Measurements from ENCODE around the gene GLT6D1.
A peak's percentile ranks its signal among the peaks of the same experiment; 100 is the strongest.

GLT6D1 gene

GRCh38 chr9:135609366-135609955, 29.9 kb downstream of the GLT6D1 start:
- DNase-seq (ENCODE audit: low read depth in 4 of 4, low spot score in 1 of 4): no peak

- no peak for DNase-seq (ENCODE audit: low read depth in 4 of 4, low spot score in 1 of 4)
These were observed 30.4 kb downstream of the GLT6D1 start for GRCh38 chr9:135608999-135609317.

- DNase-seq (ENCODE audit: low read depth in 4 of 4, low spot score in 1 of 4): no peak
These were observed 30.9 kb downstream of the GLT6D1 start for GRCh38 chr9:135608294-135608998.

- no peak for DNase-seq (ENCODE audit: low read depth in 4 of 4, low spot score in 1 of 4)
These were observed 31.7 kb downstream of the GLT6D1 start for GRCh38 chr9:135607401-135608293.

- no peak for DNase-seq (ENCODE audit: low read depth in 4 of 4, low spot score in 1 of 4)
These were observed 32.5 kb downstream of the GLT6D1 start for GRCh38 chr9:135606885-135607259.

- no peak for DNase-seq (ENCODE audit: low read depth in 4 of 4, low spot score in 1 of 4)
These were observed 34.0 kb downstream of the GLT6D1 start for GRCh38 chr9:135605238-135605781.

GRCh38 chr9:135604437-135605237, 34.7 kb downstream of the GLT6D1 start:
- no peak for DNase-seq (ENCODE audit: low read depth in 4 of 4, low spot score in 1 of 4)

GRCh38 chr9:135602789-135603481, 36.4 kb downstream of the GLT6D1 start:
- DNase-seq (ENCODE audit: low read depth in 4 of 4, low spot score in 1 of 4): peak; percentile 29 to 47 (median 38)

GRCh38 chr9:135601988-135602387, 37.4 kb downstream of the GLT6D1 start:
- no peak for DNase-seq (ENCODE audit: low read depth in 4 of 4, low spot score in 1 of 4)

- no peak for DNase-seq (ENCODE audit: low read depth in 4 of 4, low spot score in 1 of 4)
These were observed 39.0 kb downstream of the GLT6D1 start for GRCh38 chr9:135600296-135600817.

- DNase-seq (ENCODE audit: low read depth in 4 of 4, low spot score in 1 of 4): no peak
These were observed 43.1 kb downstream of the GLT6D1 start for GRCh38 chr9:135596211-135596610.

GRCh38 chr9:135592625-135593024, 46.7 kb downstream of the GLT6D1 start:
- no peak for DNase-seq (ENCODE audit: low read depth in 4 of 4, low spot score in 1 of 4)

GRCh38 chr9:135592331-135592590, 47.1 kb downstream of the GLT6D1 start:
- DNase-seq (ENCODE audit: low read depth in 4 of 4, low spot score in 1 of 4): no peak

- DNase-seq (ENCODE audit: low read depth in 4 of 4, low spot score in 1 of 4): no peak
These were observed 47.6 kb downstream of the GLT6D1 start for GRCh38 chr9:135591506-135592330.

- no peak for DNase-seq (ENCODE audit: low read depth in 4 of 4, low spot score in 1 of 4)
These were observed 48.8 kb downstream of the GLT6D1 start for GRCh38 chr9:135590486-135591079.

- DNase-seq (ENCODE audit: low read depth in 4 of 4, low spot score in 1 of 4): no peak
These were observed 49.5 kb downstream of the GLT6D1 start for GRCh38 chr9:135589596-135590485.

GRCh38 chr9:135588886-135589595, 50.3 kb downstream of the GLT6D1 start:
- DNase-seq (ENCODE audit: low read depth in 4 of 4, low spot score in 1 of 4): no peak

- no peak for DNase-seq (ENCODE audit: low read depth in 4 of 4, low spot score in 1 of 4)
These were observed 51.0 kb downstream of the GLT6D1 start for GRCh38 chr9:135588371-135588770.

Data from stimulated activated CD4-positive, alpha-beta T cell treated with anti-CD3 and anti-CD28 coated beads, Interleukin-1b, Interleukin-23, amount 100 ng/mL, for 24 hours (primary cell).